H9 (cell line): Measurements from ENCODE around the gene PIAS4. TPM values are rescaled to one million over a fixed set of nuclear protein-coding genes. Genes with fewer than 3 reads are reported as not detected.

ENCODE experiments used
- DNase-seq: peaks from one replicate; pipeline ENCODE4 v3.0.0-alpha.2; 2017
- H2AFZ ChIP-seq: one replicate; pipeline ENCODE4 v1.6.1; 2013; ENCODE audit warnings: mild to moderate bottlenecking, low read length, control low read depth, moderate library complexity
- H2AK5ac ChIP-seq: 2 replicates; pipeline ENCODE4 v1.6.1; 2013; ENCODE audit warnings: low read length, control low read depth, mixed read lengths; ENCODE audit not compliant: insufficient read length
- H2BK120ac ChIP-seq: one replicate; pipeline ENCODE4 v1.6.1; 2013; ENCODE audit warnings: low read depth, mild to moderate bottlenecking, low read length, control low read depth, inconsistent platforms; ENCODE audit not compliant: poor library complexity, severe bottlenecking
- H2BK12ac ChIP-seq: 2 replicates; pipeline ENCODE4 v1.6.1; 2013; ENCODE audit warnings: low read length, control low read depth, mixed read lengths, low read depth; ENCODE audit not compliant: insufficient read length
- H2BK15ac ChIP-seq: 2 replicates; pipeline ENCODE4 v1.6.1; 2013; ENCODE audit warnings: low read depth, low read length, control low read depth
- H2BK20ac ChIP-seq: one replicate; pipeline ENCODE4 v1.6.1; 2013; ENCODE audit warnings: low read depth, mild to moderate bottlenecking, low read length, control low read depth, inconsistent platforms; ENCODE audit not compliant: poor library complexity, severe bottlenecking
- H2BK5ac ChIP-seq: 2 replicates; pipeline ENCODE4 v1.6.1; 2013; ENCODE audit warnings: low read length, control low read depth, mixed read lengths; ENCODE audit not compliant: insufficient read length
- H3K14ac ChIP-seq: 2 replicates; pipeline ENCODE4 v1.6.1; 2013; ENCODE audit warnings: low read length, control low read depth; ENCODE audit not compliant: insufficient read depth
- H3K18ac ChIP-seq: 2 replicates; pipeline ENCODE4 v1.6.1; 2013; ENCODE audit warnings: low read depth, mild to moderate bottlenecking, mixed read lengths, low read length, control low read depth; ENCODE audit not compliant: insufficient read length
- H3K23ac ChIP-seq: 2 replicates; pipeline ENCODE4 v1.6.1; 2013; ENCODE audit warnings: low read length, control low read depth, mixed read lengths, low read depth; ENCODE audit not compliant: insufficient read length
- H3K23me2 ChIP-seq: 2 replicates; pipeline ENCODE4 v1.6.1; 2013; ENCODE audit warnings: low read depth, mild to moderate bottlenecking, mixed read lengths, low read length, control low read depth; ENCODE audit not compliant: insufficient read length, poor library complexity, severe bottlenecking
- H3K27ac ChIP-seq: 2 replicates; pipeline ENCODE4 v1.5.1; 2013; ENCODE audit warnings: low read length, control low read depth, mixed read lengths, low read depth; ENCODE audit not compliant: insufficient read length
- H3K27me3 ChIP-seq: 2 replicates; pipeline ENCODE4 v1.6.1; 2013; ENCODE audit warnings: low read length, control low read depth, inconsistent platforms; ENCODE audit not compliant: insufficient read depth
- H3K4ac ChIP-seq: 2 replicates; pipeline ENCODE4 v1.6.1; 2013; ENCODE audit warnings: low read depth, mild to moderate bottlenecking, control low read depth, inconsistent platforms, low read length, moderate library complexity
- H3K4me1 ChIP-seq: 2 replicates; pipeline ENCODE4 v1.6.1; 2013; ENCODE audit warnings: low read length, control low read depth, inconsistent platforms; ENCODE audit not compliant: insufficient read depth
- H3K4me2 ChIP-seq: 2 replicates; pipeline ENCODE4 v1.6.1; 2013; ENCODE audit warnings: low read length, control low read depth, mixed read lengths; ENCODE audit not compliant: insufficient read length, insufficient read depth
- H3K56ac ChIP-seq: 2 replicates; pipeline ENCODE4 v1.6.1; 2013; ENCODE audit warnings: low read depth, mild to moderate bottlenecking, mixed read lengths, low read length, control low read depth; ENCODE audit not compliant: insufficient read length
- H3K79me1 ChIP-seq: 2 replicates; pipeline ENCODE4 v1.6.1; 2013; ENCODE audit warnings: low read depth, mild to moderate bottlenecking, moderate library complexity, low read length, control low read depth, inconsistent platforms; ENCODE audit not compliant: insufficient read depth, poor library complexity, severe bottlenecking
- H3K79me2 ChIP-seq: 2 replicates; pipeline ENCODE4 v1.6.1; 2013; ENCODE audit warnings: low read length, control low read depth, inconsistent platforms; ENCODE audit not compliant: insufficient read depth
- H3K9ac ChIP-seq: 2 replicates; pipeline ENCODE4 v1.6.1; 2013; ENCODE audit warnings: low read length, control low read depth, mixed read lengths; ENCODE audit not compliant: insufficient read length; ENCODE audit errors: extremely low read depth
- H3K9me3 ChIP-seq: one replicate; pipeline ENCODE4 v1.6.1; 2013; ENCODE audit warnings: low read depth, low read length, inconsistent platforms; ENCODE audit not compliant: control insufficient read depth
- H3T11ph ChIP-seq: one replicate; pipeline ENCODE4 v1.6.1; 2013; ENCODE audit warnings: mild to moderate bottlenecking, low read length, control low read depth, inconsistent platforms
- H4K20me1 ChIP-seq: one replicate; pipeline ENCODE4 v1.6.1; 2013; ENCODE audit not compliant: control insufficient read depth, insufficient read length, insufficient read depth
- H4K5ac ChIP-seq: 2 replicates; pipeline ENCODE4 v1.6.1; 2013; ENCODE audit warnings: low read depth, mild to moderate bottlenecking, mixed read lengths, low read length, control low read depth; ENCODE audit not compliant: insufficient read length
- H4K8ac ChIP-seq: replicated peaks from 2 replicates; pipeline ENCODE4 v1.6.1; 2013; ENCODE audit warnings: low read length, control low read depth, mixed read lengths, low read depth; ENCODE audit not compliant: insufficient read length
- H4K91ac ChIP-seq: 2 replicates; pipeline ENCODE4 v1.6.1; 2013; ENCODE audit warnings: low read depth, mild to moderate bottlenecking, moderate library complexity, mixed read lengths, low read length, control low read depth; ENCODE audit not compliant: insufficient read length
- H3K27ac Mint-ChIP-seq, 3 experiments: 2 replicates in 2 of 3; 3 replicates in 1 of 3; pipeline ENCODE4 v1.8.0; 2020 to 2021; ENCODE audit warnings: mixed read lengths in 3 of 3, mild to moderate bottlenecking in 1 of 3, moderate library complexity in 1 of 3
- H3K27me3 Mint-ChIP-seq: 2 replicates; pipeline ENCODE4 v1.8.0; 2021; ENCODE audit warnings: low read depth, mild to moderate bottlenecking, moderate library complexity, mixed read lengths
- H3K36me3 Mint-ChIP-seq, 3 experiments: 2 replicates in 2 of 3; 3 replicates in 1 of 3; pipeline ENCODE4 v1.8.0; 2020 to 2021; ENCODE audit warnings: low read depth in 3 of 3, mixed read lengths in 3 of 3; ENCODE audit not compliant: insufficient read depth in 1 of 3
- H3K4me1 Mint-ChIP-seq, 2 experiments: 2 replicates each; pipeline ENCODE4 v1.8.0; 2020; ENCODE audit warnings: mixed read lengths in 2 of 2
- H3K4me3 Mint-ChIP-seq, 2 experiments: 2 replicates in 1 of 2; 3 replicates in 1 of 2; pipeline ENCODE4 v1.8.0; 2020 to 2021; ENCODE audit warnings: mild to moderate bottlenecking in 2 of 2, mixed read lengths in 2 of 2, moderate library complexity in 1 of 2
- H3K9me3 Mint-ChIP-seq, 2 experiments: 2 replicates in 1 of 2; 3 replicates in 1 of 2; pipeline ENCODE4 v1.8.0; 2020; ENCODE audit warnings: mild to moderate bottlenecking in 2 of 2, mixed read lengths in 2 of 2, moderate library complexity in 1 of 2
- CTCF ChIP-seq: fragments of 200-600 bp; sonication (generic); conservative IDR thresholded peaks from 3 replicates; pipeline ENCODE4 v1.8.0; 2021; ENCODE audit warnings: antibody characterized with exemption, mild to moderate bottlenecking
- WGBS: extraction: QIAGEN DNeasy Blood & Tissue Kit; methylation state at CpG from one replicate; pipeline ENCODE4 v1.1.7; 2013; ENCODE audit warnings: missing lambda C conversion rate, low lambda C conversion rate, mixed read lengths; ENCODE audit not compliant: insufficient read length; ENCODE audit errors: extremely low coverage; 5-methylcytosine and 5-hydroxymethylcytosine counted together
- total RNA-seq: library from RNA; stranded (reverse); gene quantifications from 2 replicates; pipeline ENCODE4 v1.2.1, GENCODE V29; 2021

The PIAS4 gene
- total RNA-seq, 1 experiment from 2014 or later = 52.0 TPM

- Mint-ChIP-seq H3K36me3 (peaks cover 59 to 78% (median 68%) of the 10 kb centered on the region in 3 experiments), H3K4me1 (peaks cover 4 to 5% of the 10 kb centered on the region in 2 experiments), H3K4me3 (0 out of 5 replicates have a peak overlapping the region, but pooled peaks of 1 of the 2 experiments have one; percentile 3), H3K27ac (peak overlapping the region; percentile 62 to 87 (median 69); a peak in 3 of 7 replicates), H3K9me3 (no peaks in the 10 kb centered on the region; a peak in 1 of 5 replicates), H3K27me3 (peaks cover 1% of the 10 kb centered on the region)
- H2AK5ac ChIP-seq = no peak overlapping the region
- no peak overlapping the region for H3K18ac ChIP-seq
- no peak overlapping the region for H2BK120ac ChIP-seq
- no peak overlapping the region for H3K14ac ChIP-seq
- no peak overlapping the region for H4K91ac ChIP-seq
- H3K79me2 ChIP-seq = peaks cover 5% of the 10 kb centered on the region; the same call in 1 of the 2 replicates
- no peak overlapping the region for H2BK20ac ChIP-seq
- no peak overlapping the region for H4K8ac ChIP-seq
- no peak overlapping the region for H3K4ac ChIP-seq
- no peak overlapping the region for H2BK15ac ChIP-seq
- H3K23ac ChIP-seq = no peak overlapping the region
- no peak overlapping the region for H2BK12ac ChIP-seq
- TF ChIP-seq CTCF = peak; percentile 54
- H3K79me1 ChIP-seq = peaks cover 4% of the 10 kb centered on the region
- no peak overlapping the region for H3T11ph ChIP-seq
- H3K4me1 ChIP-seq = no peaks in the 10 kb centered on the region
- H3K27me3 ChIP-seq = no peaks in the 10 kb centered on the region
- H4K5ac ChIP-seq = no peak overlapping the region
- H3K9me3 ChIP-seq = no peaks in the 10 kb centered on the region
- no peak overlapping the region for H3K9ac ChIP-seq
- no CpG with 5 or more reads among the region's 59 CpGs for WGBS
- DNase-seq = peak; percentile 59
- no peak overlapping the region for H3K4me2 ChIP-seq
- H2AFZ ChIP-seq = no peak overlapping the region
- no peak overlapping the region for H2BK5ac ChIP-seq
- no peaks in the 10 kb centered on the region for H4K20me1 ChIP-seq
- no peaks in the 10 kb centered on the region for H3K23me2 ChIP-seq
- H3K27ac ChIP-seq = no peak overlapping the region
- no peak overlapping the region for H3K56ac ChIP-seq
Measured at GRCh38 chr19:3977242-3978143, 30.0 kb upstream of the PIAS4 start.
